ENCODE data around the gene FGF8.

FGF8 gene

DNA sequence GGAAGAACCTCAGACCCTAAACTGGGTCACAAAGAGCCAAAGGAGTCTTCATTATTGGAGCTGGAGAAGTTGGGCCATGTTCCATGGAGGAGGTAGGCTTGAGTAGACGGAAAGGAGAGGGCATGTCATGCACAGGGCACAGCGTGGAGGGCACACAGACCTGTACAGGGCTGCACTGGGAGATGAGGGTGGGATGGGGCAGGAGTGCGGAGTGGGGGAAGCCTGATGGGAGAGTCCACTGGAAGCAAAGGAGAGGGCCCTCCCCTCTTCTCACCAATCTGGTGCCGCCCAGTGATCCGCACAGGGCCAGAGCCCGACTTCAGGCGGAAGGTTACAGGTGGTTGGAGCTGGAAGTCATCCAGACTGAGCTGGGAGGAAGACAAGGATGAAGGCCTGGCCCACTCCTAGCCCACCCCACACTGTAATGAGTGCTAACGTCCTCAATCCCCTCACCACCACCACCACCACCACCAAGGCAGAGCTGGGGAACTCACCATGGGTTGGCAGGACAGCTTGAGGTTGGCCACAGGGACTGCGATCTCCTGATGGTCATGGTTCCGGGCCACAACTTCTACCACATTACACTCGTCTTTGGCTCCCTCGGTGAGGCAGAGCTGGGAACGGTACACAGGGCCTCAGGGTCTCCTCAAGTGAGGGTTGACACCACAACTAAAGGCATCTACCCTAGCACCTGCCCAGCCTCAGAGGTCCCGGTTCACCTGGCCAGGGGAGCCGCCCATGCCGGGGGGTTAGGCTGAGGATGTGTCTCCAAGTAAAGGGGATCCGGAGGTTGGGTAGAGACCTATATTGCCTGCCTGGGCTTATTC is 6.3 kb upstream of the FGF8 start:
- DNase-seq (ENCODE audit: low read depth, low spot score), result no peak

DNA sequence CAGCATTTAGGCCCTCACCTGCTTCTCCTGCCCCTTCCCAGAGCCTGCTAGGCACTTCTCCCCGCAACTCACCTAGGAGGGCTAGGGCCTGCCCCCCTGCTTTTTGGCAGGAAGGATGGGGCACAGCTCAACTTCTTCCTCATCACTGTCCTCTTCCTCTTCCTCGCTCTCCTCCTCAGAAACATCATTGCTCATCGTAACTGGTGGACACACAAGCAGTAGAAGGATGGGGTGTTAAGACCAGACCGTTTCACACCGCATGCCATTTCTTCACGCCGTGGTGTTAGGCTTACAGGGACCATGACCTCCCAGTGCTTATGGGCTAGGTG is 5.7 kb upstream of the FGF8 start:
- DNase-seq (ENCODE audit: low read depth, low spot score), result no peak

DNA sequence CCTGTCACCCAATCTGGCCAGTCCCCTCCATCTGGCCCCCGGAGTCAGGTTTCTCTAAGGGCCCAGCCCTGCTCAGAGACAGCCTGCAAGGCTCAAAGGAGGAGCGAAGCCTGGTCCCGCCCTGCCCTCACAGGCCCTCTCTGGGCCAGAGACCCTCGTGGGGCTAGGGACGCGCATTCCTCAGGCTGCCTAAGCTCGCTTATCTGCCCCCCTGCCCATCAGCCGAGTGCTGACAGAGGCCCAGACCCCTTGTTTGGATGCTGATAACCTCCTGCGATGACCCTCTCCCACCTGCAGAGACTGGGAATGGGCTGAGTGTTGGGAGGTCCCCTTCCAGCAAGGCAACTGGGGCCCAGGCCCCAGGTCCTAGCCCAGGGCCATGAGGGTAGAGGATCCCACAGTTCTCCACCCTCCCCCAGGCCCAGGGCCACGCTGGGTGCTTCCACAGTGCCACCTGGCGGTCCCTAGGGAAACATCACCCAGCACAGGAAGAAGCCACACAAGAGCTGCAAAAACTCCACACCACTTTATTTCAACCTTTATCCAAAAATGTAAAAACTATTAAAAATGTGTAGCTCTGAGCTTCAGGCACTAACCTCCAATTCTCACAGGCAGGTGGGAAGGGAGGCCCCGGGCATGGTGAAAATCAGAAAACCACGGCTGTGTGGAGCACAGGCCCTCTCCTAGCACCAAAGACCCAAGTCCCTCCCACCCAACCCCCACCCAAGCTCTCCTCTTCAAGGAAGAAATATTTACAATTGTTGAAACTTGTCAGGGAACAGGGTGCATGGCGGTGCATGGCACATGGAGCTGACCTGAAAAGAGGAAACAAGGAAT is 5.1 kb upstream of the FGF8 start:
- DNase-seq (ENCODE audit: low read depth, low spot score), result no peak

DNA sequence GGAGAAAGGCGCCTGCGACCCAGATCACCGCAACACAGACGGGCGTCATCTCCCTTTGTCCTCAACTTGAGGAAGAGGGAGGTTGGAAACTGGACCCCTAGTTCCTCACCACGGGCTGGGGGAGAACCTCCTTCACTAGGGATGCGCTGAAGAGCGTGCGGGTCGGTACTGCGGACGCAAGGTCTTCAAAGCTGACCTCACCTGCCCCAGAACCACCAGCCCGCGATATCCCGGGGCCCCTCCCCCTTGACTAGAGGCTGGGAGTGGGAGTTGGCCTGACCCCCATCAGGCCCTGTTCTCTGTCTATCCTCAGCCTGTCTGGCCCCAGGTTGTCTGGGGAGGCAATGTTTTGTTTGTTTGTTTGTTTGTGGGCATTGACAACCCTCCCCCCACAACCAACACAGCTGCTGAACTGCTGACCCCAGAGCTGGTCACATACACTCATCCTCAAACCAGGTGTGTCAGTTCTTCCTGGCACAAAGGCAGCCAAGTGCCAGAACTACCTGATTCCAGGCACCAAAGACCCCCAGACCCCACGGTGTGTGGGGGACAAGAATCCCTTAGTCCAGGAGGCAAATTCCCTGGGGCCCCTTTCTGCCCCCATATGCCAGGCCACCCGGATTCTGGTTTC is 4.4 kb upstream of the FGF8 start:
- DNase-seq (ENCODE audit: low read depth, low spot score), result no peak

DNA sequence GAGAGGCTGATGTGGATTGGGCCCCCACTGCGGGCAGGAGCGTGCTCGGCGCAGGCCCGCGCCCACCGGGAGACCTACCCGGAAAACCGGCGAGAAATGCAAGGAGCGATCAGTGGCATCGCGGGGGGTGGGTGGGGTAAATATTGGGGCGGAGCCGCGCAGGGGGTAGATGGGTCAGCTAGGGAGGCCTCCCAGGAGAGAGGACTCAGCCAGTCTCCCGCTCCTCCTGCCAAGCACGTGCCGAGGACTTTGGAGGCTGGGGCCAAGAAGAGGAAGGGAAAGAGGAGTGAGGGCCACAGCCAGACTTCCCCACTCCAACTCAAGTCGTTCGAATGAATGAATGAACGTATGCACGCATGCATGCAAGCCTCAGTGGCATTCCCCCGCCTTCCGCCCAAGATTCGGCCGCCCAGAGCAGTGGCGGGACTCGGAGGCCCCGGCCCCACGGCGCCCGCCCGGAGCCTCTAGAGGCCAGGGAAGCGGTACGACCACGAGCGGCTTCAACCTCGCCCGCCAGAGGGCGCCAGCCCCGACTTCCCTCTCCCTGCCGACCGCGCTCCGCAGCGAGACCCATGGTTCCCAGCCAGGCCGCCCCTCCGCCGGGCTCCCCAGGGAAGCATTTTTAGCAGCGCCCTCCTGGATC is 3.8 kb upstream of the FGF8 start:
- DNase-seq (ENCODE audit: low read depth, low spot score), result no peak

DNA sequence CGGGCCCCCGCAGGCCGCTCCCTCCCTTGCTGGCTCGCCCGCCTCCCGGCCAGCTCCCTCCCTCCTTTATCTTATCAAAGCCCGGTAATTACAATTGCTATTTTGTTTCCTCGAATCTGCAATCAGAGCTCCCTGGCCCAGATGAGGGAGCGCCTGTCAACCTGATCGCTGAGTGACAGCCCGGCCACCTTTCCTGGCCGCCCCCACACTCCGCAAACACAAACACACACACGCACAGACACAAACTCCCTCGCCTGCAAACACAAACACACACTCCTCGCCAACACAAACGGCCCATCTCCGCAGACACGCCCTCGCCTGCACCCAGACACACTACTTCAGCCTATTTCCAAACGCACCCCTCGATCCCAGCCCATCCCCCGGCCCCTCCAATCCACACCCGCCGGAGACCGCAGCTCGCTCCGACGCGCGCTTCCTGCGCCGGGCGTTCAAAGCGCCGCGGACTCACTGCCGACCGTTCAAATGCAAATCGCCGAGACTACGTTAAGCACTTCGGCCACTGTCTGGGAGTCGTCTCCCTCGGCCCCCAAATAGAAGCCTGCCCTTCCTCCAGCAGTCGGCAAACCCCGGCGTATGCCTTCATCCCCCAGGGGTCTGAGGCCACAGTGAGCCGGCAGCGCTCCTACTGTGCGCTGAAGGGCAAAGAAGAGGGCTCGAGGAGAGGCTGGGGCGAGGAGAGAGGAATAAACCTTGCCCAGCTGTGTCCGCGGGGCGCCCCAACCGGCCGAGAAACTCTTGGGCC is 3.0 kb upstream of the FGF8 start:
- DNase-seq (ENCODE audit: low read depth, low spot score), result no peak

DNA sequence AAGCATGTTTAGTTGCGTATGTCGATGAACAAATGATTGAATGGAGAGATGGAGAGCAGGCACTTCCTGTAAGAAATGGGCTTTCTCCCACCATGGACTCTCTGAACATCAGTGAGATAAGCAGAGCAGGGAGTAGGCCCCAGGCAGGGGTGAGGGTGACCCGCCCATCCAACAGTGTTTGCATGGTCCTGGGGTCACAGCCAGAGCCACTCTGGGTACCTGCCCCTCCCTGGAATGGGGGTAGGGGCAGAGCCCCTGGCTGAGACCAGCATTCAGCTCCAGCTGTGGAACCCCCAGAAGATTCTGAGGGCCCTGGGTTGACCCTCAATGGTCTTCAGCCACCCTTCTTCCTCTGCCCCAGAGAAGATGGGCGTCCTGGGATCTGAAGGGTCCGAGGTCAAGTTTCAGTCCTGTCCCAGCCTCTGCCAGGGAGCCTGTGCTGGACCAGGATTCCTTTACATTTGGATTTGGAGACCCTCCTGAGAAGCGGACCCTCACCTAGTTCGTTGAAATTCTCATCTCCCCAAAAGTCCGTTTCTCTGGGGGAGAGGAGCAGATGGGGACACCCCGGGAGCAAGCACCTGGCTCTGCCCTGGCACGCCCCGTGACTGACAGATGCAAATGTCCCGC is 2.4 kb upstream of the FGF8 start:
- no peak for DNase-seq (ENCODE audit: low read depth, low spot score)

DNA sequence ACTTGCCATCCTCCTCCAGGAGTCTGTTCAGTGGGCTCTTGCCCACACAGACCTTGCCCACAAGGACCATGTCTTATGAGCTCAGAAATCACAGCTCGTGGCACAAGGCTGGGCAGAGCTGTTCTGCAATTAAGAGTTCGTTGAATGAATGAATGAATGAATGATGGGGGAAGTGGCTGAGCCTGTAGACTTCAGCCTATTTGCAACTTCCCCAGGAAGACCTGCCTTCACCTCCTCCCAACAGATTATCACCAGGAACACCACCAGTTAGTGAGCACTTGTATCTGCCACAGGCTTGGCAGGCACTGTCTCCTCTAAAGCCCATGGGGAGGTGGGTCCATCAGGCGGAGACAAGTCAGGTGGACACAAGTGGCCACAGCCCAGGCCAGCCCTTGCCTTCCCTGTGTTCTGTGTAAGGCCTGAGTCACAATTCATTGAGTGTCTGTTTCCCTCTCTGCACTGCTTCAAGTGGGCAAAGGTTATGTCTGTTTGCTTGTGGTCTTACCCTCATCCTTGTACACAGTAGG is 1.8 kb upstream of the FGF8 start:
- no peak for DNase-seq (ENCODE audit: low read depth, low spot score)

DNA sequence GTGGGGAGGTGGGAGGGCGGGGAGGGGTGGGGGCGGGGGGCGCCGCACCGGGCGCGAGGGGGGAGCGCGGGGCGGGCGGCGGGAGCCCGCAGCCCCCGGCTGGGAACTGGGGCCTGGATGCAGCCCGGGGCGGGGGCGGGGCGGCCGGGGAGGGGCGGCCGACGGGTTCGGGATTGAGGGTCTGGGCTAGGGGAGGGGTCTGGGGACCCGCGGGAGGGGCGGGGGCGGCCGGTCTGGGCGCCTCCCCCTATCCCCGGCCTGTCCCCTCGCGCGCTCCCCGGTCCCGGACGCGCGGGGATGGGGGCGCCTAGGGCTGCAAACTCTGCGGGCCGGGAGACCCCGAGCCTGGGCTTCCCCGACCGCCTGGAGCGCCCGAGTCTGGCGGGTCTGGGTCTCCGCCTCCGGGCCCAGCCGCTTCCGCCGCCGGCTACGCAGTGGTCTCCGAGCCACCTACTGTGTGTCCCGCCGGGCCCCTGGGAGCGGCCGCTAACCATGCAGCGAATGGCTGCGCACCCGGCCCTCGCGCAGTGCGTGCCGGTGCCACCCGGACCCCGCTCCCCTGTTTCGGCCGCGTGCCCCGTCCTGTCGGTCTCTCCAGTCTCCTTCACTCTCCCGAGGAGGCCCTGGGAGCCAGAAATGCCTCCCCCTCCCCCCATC is 375 bp upstream of the FGF8 start:
- no peak for DNase-seq (ENCODE audit: low read depth, low spot score)

DNA sequence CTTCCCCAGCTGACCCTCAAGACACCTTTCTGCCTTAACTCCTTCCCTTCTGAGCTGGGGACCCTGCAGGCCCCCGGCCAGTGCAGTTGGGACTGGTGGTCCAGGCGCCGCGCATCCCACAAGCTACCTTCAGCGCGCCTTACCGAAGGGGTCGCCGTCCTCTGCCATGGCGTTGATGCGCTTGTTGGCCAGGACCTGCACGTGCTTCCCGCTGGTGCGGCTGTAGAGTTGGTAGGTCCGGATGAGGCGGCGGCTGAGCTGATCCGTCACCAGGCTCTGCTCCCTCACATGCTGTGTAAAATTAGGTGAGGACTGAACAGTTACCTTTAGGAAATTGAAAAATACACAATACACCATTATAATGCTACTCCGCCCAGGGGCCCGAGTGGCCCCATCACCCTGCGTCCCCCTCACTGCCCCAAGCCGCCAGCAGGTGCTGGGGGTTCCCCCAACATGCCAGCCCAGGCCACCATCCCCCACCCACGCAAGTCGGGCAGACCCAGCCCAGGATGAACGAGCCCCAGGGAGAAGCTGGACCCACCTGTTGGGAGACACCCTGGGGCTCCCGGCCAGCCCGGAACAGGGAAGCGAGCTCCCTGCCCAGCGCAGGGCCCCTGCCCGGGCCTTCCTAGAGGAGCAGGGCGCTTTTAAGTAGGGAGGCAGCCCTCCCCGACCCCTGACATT is 1.2 kb downstream of the FGF8 start:
- DNase-seq (ENCODE audit: low read depth, low spot score), result no peak

DNA sequence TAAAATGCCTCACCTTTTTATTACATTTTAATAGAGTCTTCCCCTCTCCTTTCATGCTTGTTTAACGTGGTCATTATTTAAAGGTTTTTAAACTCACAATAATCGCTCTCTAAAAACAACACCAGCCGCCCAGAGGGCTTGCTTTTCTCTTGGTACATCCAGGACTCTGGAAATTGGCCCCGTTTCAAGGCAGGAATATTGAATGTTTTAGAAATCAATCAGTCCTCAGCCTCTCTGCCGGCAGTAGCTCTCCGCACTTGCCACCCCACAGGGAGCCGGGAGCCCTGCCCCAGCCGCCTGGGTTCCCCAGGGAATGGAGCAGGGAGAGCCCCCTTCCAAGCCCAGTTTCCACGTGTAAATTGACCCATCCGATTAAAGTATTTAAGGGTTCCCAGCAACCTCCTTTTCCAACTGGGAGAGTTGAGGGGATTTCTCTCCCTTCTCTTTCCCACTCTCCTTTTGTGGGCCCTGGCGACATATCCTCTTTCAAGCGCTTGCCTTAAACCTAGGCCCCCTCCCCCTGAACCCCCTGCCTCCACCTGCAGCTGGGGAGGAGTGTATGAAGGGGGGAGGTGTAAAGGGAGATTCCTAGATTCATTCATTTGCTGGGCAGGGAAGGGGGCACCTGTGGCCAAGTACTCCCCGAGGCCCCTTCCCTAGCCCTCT is 1.9 kb downstream of the FGF8 start:
- DNase-seq (ENCODE audit: low read depth, low spot score), result no peak

DNA sequence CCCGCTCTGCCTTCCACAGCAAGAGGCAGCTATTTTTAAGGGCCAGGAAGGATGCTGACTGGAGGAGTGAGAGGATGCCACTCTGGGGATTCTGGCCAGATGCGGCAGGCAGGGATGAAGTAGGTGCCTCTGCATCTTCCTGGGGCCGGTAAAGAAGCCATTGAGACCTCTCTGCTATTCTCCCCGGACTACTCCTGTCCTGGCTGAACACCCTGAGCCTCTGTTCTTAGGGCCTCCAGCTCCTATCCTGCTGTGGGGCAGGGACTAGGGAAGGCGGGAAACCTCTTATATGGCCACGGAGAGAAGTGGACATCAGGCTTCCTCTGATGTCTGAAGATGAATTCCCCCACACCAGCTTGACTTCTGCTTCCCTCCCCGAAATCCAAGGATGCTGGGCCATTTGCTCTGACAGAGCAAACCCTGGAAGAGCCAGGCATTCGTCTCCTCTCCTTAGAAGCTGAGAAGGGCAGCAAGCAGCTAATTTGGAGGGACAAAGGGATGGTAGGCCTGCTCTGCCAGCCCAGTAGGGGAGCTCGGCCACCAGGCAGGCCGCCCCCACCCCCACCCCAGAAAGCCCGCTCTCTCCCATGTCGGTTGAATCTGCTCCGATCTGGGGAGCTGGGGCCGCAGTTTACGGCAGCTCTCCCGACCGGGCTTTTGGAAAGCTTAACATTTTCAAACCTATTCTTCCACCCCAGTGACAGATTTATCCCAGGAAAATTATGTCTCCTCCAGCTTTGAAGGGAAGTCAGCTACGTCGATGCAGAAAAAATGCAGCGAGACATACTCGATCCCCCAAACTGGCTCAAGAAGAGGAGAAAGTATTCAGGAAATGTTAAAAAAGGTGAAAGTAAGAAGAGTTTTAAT is 2.8 kb downstream of the FGF8 start:
- DNase-seq (ENCODE audit: low read depth, low spot score), result no peak

DNA sequence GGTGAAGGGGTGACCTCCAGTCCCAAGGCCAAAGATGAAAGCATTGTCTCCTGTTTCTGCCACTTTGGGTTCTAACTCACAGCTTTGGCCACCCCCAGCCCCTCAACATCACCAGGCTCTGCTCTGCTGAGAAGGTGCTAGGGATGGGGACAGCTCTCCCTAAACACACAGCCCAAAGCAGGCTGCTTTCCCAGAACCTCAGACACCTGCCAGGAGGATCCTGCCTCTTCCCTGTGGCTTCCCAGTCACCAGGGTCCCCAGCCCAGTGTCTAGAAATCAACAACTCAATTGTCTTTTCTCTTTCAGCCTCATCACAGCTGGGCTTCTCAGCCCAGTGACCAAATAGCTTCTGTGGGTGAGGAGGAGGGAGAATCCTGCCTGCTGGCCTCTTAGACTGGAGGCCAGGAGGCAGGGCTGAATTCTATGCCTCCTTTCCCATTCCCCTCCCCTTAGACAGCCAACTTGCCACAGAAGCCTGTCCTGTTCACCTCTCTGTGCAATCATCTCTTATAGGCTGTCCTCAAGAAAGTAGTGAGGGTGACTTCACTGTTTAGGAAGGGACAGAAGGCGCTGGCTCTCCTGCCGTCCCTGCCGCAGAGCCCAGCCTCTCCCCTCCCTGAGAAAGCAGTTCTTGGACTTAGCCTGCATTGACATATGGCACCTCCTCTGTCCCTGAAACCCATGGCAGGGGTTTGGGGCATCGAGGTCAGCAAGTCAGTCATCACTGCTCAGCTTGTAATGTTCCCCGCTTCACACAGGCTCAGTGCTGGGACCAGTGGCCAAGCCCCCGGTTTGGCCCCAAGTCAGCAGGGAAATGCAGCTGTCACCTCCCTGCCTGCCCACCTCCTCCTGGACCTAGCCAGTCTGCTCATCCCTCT is 3.7 kb downstream of the FGF8 start:
- DNase-seq (ENCODE audit: low read depth, low spot score), result no peak

DNA sequence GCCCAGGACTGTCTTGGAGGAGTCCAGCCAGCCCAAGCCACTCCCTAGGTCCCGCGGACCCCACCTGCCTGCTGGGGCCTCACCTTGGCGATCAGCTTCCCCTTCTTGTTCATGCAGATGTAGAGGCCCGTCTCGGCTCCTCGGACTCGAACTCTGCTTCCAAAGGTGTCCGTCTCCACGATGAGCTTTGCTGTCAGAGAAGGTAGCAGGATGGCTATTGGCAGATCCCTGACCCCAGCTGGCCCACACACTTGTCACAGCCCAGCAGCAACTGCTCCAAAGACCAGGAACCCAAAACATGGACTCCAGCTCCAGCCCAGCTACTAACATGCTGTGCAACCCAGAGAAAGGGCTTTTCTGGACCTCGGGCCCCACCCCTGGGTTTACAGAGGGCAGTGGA is 4.5 kb downstream of the FGF8 start:
- no peak for DNase-seq (ENCODE audit: low read depth, low spot score)

DNA sequence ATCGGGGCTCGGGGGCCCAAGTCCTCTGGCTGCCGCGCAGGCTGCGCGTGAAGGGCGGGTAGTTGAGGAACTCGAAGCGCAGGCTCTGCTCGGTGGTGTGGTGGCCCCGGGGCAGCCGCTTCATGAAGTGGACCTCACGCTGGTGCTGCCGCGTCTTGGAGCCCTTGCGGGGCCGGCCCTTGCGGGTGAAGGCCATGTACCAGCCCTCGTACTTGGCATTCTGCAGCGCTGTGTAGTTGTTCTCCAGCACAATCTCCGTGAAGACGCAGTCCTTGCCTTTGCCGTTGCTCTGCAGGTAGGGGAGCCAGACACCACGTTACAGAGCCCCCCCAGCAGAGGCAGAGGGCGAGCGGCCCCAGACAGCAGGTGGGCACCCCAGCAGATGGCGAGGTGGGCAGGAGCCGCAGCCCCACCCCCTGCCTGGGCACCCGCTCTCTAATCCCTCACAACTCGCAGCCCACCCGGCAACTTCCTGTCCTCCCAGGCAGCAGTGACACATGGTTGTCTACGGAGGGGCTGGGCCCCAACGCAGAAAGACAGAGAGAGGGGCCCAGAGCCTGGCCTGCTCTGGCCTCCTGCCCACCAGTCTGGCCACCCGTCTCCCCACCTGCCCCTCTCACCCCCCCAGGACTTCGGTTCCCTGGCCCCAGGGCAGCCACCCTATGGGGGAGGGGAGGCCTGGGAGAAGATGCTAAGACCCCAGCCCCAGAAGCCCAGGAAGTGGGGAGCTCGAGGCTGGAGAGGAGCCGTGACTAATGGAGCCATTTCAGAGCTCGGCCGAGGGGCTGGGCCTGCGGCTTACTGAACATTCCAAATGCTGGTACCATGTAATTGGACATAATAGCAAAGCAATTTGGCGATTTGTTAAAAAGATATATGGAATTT is 5.3 kb downstream of the FGF8 start:
- DNase-seq (ENCODE audit: low read depth, low spot score), result no peak

DNA sequence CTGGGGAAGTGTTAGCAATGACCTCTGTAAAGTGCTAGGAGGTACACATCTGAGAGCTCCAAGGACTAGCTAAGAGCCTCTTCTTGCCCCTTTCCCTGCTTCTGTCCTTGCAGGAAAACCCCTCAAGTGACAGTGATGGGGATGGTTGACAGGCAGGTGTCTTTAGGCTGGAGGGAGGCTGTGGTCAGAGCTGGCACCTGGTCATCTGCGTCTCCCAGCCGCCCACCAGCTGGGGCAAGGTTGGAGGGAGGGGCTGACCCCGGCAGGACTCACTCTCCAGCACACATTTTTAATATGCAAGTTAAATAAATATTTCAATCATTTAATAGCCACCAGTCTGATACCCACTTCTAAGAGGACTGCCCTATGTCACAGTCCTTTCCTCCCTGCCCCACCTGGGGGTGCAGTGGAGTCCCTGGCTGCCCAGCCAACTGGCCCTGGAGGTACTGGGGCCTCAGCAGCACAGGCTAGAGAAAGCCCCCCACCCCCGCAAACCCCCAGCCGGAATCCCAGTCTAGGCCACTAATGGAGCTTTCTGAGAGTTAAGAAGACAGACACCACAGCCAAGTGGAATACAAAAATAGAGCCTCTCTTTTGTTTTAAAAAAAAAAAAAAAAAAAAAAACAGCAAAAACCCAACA is 6.3 kb downstream of the FGF8 start:
- DNase-seq (ENCODE audit: low read depth, low spot score), result no peak

Measured in smooth muscle cell of the brain vasculature (primary cell).